Smooth muscle cell of the umbilical artery (primary cell): Measurements from ENCODE around the gene STK31. TPM values are rescaled to one million over a fixed set of nuclear protein-coding genes. Genes with fewer than 3 reads are reported as not detected.

Experiments
- total RNA-seq: library from RNA; depleted of rRNA; stranded (reverse); fragments of >200 nt; gene quantifications from 2 replicates; pipeline ENCODE4 v1.2.3, GENCODE V29; 2014

The STK31 gene
- total RNA-seq = not detected in 2 replicates

GRCh38 chr7:23710000-23710399 lies at the start of gene STK31:
Gene STK31, plus strand, starts transcription at chr7:23710219. Its CDS starts 67 bp downstream, at chr7:23710286.

GRCh38 chr7:23679898-23680413 lies 30.1 kb upstream of the STK31 start, which contains the start of gene FAM221A:
Gene FAM221A, plus strand, starts transcription at chr7:23680199. Its CDS starts 20 bp downstream, at chr7:23680219.

Other genes with a start within 250 kb of the STK31 start
- gene IGF2BP3, start 239.7 kb upstream of the STK31 start, total RNA-seq = 17.2 and 53.6 TPM in 2 replicates
- gene TRA2A, start 178.2 kb upstream of the STK31 start, total RNA-seq = 28.1 and 29.1 TPM in 2 replicates
- gene CCDC126, start 112.8 kb upstream of the STK31 start, total RNA-seq = 7.8 and 16.3 TPM in 2 replicates
- 1.2 and 2.0 TPM in 2 replicates for gene FAM221A, start 30.0 kb upstream of the STK31 start, total RNA-seq